Mammary epithelial cell (primary cell): ENCODE results near the gene SH2D4B.

ENCODE experiments used
- EZH2 ChIP-seq: IDR thresholded peaks from 2 replicates; pipeline ENCODE4 v1.6.1; 2012; ENCODE audit warnings: low read length, inconsistent platforms, borderline replicate concordance
- TF ChIP-seq, protein P1 (sequence below), 2 donors: IDR thresholded peaks in 1 of 2; conservative IDR thresholded peaks in 1 of 2; 2 replicates each; pipeline ENCODE4 v1.5.1; 2011 to 2012; ENCODE audit warnings: inconsistent platforms in 2 of 2, low read length in 2 of 2, mild to moderate bottlenecking in 2 of 2, control low read depth in 1 of 2, low read depth in 1 of 2; ENCODE audit not compliant: insufficient read depth in 1 of 2; ENCODE audit errors: extremely low read depth in 1 of 2

DNA sequence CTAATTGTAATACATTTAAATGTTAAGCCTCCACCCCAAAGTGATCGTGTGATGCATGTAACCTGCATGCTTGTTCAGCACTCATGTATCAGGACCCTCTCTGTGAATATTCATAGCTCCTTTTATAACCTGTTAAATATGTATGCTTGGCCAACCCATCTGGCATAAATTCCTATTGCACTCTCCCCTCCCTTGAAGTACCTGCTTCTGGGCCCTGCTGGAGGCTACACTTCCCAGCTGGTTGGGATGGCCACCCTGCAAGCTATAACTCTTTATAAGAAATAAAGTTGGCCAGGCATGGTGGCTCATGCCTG, 149.7 kb downstream of the SH2D4B start:
- TF ChIP-seq, protein P1, sequence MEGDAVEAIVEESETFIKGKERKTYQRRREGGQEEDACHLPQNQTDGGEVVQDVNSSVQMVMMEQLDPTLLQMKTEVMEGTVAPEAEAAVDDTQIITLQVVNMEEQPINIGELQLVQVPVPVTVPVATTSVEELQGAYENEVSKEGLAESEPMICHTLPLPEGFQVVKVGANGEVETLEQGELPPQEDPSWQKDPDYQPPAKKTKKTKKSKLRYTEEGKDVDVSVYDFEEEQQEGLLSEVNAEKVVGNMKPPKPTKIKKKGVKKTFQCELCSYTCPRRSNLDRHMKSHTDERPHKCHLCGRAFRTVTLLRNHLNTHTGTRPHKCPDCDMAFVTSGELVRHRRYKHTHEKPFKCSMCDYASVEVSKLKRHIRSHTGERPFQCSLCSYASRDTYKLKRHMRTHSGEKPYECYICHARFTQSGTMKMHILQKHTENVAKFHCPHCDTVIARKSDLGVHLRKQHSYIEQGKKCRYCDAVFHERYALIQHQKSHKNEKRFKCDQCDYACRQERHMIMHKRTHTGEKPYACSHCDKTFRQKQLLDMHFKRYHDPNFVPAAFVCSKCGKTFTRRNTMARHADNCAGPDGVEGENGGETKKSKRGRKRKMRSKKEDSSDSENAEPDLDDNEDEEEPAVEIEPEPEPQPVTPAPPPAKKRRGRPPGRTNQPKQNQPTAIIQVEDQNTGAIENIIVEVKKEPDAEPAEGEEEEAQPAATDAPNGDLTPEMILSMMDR (conservative IDR thresholded peaks at IDR 0.05 in 1 of 2, IDR thresholded peaks at IDR 0.05 in 1 of 2; ENCODE audit: extremely low read depth in 1 of 2, insufficient read depth in 1 of 2, low read depth in 1 of 2, low read length in 2 of 2), result no peak
- no peak for TF ChIP-seq EZH2
